ENCODE results near the gene SCGB1D4. TPM values are rescaled to one million over a fixed set of nuclear protein-coding genes. Genes with fewer than 3 reads are reported as not detected.
A peak's percentile ranks its signal among the peaks of the same experiment; 100 is the strongest.
"Not testable (repeated sequence)": the region's sequence is repeated elsewhere in the genome, so short reads cannot be mapped to it uniquely, and the experiment has no call there.

SCGB1D4 gene
- total RNA-seq: not detected
- polyA plus RNA-seq: not detected

GRCh38 chr11:62298975-62299374, at the start of gene SCGB1D4:
Gene SCGB1D4 (minus strand): TSS chr11:62299075. CDS start chr11:62299010, 65 bp downstream.
- ChIA-PET CTCF (ENCODE audit: partially characterized antibody) (interaction anchor here (5.8 kb wide), 1 partner anchor 11 kb away, joined by 34 read pairs; no protein-coding TSS in a partner anchor), POLR2A (ENCODE audit: partially characterized antibody) (no interaction called here)
- H3K4me1 Mint-ChIP-seq: no peaks in the 10 kb centered on the region
- peaks cover 14 to 29% of the 10 kb centered on the region in 2 donors for H3K27me3 Mint-ChIP-seq
- DNase-seq: no peak
- intact Hi-C loops (cut with micrococcal nuclease): no loop called here
- H3K27ac ChIP-seq (ENCODE audit: low read depth, low read length): no peak within 1 kb of the TSS
- H3K36me3 Mint-ChIP-seq: no peaks in the 10 kb centered on the region
- no peaks in the 10 kb centered on the region for H3K9me3 ChIP-seq (ENCODE audit: control insufficient read depth in 1 of 2, low read length in 2 of 2)
- H3K9me3 Mint-ChIP-seq: no peaks in the 10 kb centered on the region
- no peak within 1 kb of the TSS for H3K27ac Mint-ChIP-seq
- H3K4me3 ChIP-seq (ENCODE audit: low read length in 2 of 2): no peak within 1 kb of the TSS
- no peaks in the 10 kb centered on the region for H3K36me3 ChIP-seq (ENCODE audit: insufficient read depth, low read length)
- H3K27me3 ChIP-seq (ENCODE audit: insufficient read depth, low read length): peaks cover 3% of the 10 kb centered on the region
- H3K4me3 Mint-ChIP-seq: no peak within 1 kb of the TSS
- H3K4me1 ChIP-seq (ENCODE audit: insufficient read depth, low read length): no peaks in the 10 kb centered on the region

- ChIA-PET CTCF (ENCODE audit: partially characterized antibody) (no interaction called here), POLR2A (ENCODE audit: partially characterized antibody) (no interaction called here)
- Histone ChIP-seq H3K4me3 (ENCODE audit: low read length in 2 of 2) (no peak overlapping the region), H3K4me1 (ENCODE audit: insufficient read depth, low read length) (no peaks in the 10 kb centered on the region), H3K36me3 (ENCODE audit: insufficient read depth, low read length) (no peaks in the 10 kb centered on the region), H3K27me3 (ENCODE audit: insufficient read depth, low read length) (no peaks in the 10 kb centered on the region), H3K9me3 (ENCODE audit: control insufficient read depth in 1 of 2, low read length in 2 of 2) (no peaks in the 10 kb centered on the region), H3K27ac (ENCODE audit: low read depth, low read length) (no peak overlapping the region)
- Mint-ChIP-seq H3K27ac (peak overlapping the region in 1 of 7 donors; percentile 55), H3K27me3 (no peaks in the 10 kb centered on the region), H3K9me3 (peaks cover 0 to 3% (median 0%) of the 10 kb centered on the region in 8 donors), H3K4me1 (no peaks in the 10 kb centered on the region), H3K36me3 (no peaks in the 10 kb centered on the region), H3K4me3 (no peak overlapping the region)
- DNase-seq: no peak
- intact Hi-C loops (cut with micrococcal nuclease): no loop called here
Measured at GRCh38 chr11:62345861-62346260, 47.0 kb upstream of the SCGB1D4 start.

GRCh38 chr11:62344210-62344609, 45.3 kb upstream of the SCGB1D4 start:
- no peaks in the 10 kb centered on the region for H3K27me3 ChIP-seq (ENCODE audit: insufficient read depth, low read length)
- Mint-ChIP-seq H3K4me1 (peaks cover 0 to 4% (median 0%) of the 10 kb centered on the region in 4 donors), H3K27ac (no peak overlapping the region), H3K27me3 (peaks cover 0 to 3% of the 10 kb centered on the region in 2 donors), H3K36me3 (no peaks in the 10 kb centered on the region), H3K9me3 (peaks cover 0 to 3% (median 0%) of the 10 kb centered on the region in 8 donors), H3K4me3 (no peak overlapping the region)
- no peak for DNase-seq
- H3K4me3 ChIP-seq (ENCODE audit: low read length in 2 of 2): no peak overlapping the region
- ChIA-PET POLR2A (ENCODE audit: partially characterized antibody) (no interaction called here), CTCF (ENCODE audit: partially characterized antibody) (interaction anchor here (1.4 kb wide), 1 partner anchor 36 kb away, joined by 4 read pairs; no protein-coding TSS in a partner anchor)
- H3K36me3 ChIP-seq (ENCODE audit: insufficient read depth, low read length): no peaks in the 10 kb centered on the region
- H3K27ac ChIP-seq (ENCODE audit: low read depth, low read length): no peak overlapping the region
- H3K4me1 ChIP-seq (ENCODE audit: insufficient read depth, low read length): no peaks in the 10 kb centered on the region
- no peaks in the 10 kb centered on the region for H3K9me3 ChIP-seq (ENCODE audit: control insufficient read depth in 1 of 2, low read length in 2 of 2)
- intact Hi-C loops (cut with micrococcal nuclease): no loop called here

- H3K27me3 ChIP-seq (ENCODE audit: insufficient read depth, low read length); H3K9me3 Mint-ChIP-seq; H3K4me3 ChIP-seq (ENCODE audit: low read length in 2 of 2); H3K4me3 Mint-ChIP-seq; H3K36me3 Mint-ChIP-seq; H3K4me1 Mint-ChIP-seq; POLR2A ChIA-PET (ENCODE audit: partially characterized antibody); H3K4me1 ChIP-seq (ENCODE audit: insufficient read depth, low read length); H3K9me3 ChIP-seq (ENCODE audit: control insufficient read depth in 1 of 2, low read length in 2 of 2); H3K27ac ChIP-seq (ENCODE audit: low read depth, low read length); H3K36me3 ChIP-seq (ENCODE audit: insufficient read depth, low read length); H3K27me3 Mint-ChIP-seq; H3K27ac Mint-ChIP-seq; intact Hi-C loops (cut with micrococcal nuclease); DNase-seq: not testable (repeated sequence)
- CTCF ChIA-PET (ENCODE audit: partially characterized antibody): interaction anchor here (0.6 to 4.8 kb wide), 2 partner anchors 33 to 1724 kb away, joined by 3 to 50 read pairs; no protein-coding TSS in a partner anchor
Measured at GRCh38 chr11:62343646-62344190, 44.8 kb upstream of the SCGB1D4 start.

- Mint-ChIP-seq H3K27ac (no peak overlapping the region), H3K27me3 (peaks cover 3 to 4% of the 10 kb centered on the region in 2 donors), H3K9me3 (peaks cover 0 to 4% (median 0%) of the 10 kb centered on the region in 8 donors), H3K36me3 (no peaks in the 10 kb centered on the region), H3K4me3 (peak overlapping the region in 1 of 8 donors; percentile 45), H3K4me1 (peaks cover 3 to 15% (median 6%) of the 10 kb centered on the region in 4 donors)
- no peak for DNase-seq
- ChIA-PET POLR2A (ENCODE audit: partially characterized antibody) (no interaction called here), CTCF (ENCODE audit: partially characterized antibody) (interaction anchor here (0.7 to 4.8 kb wide), 5 partner anchors 8 to 44 kb away, joined by 3 to 50 read pairs (median 4); no protein-coding TSS in a partner anchor)
- Histone ChIP-seq H3K36me3 (ENCODE audit: insufficient read depth, low read length) (no peaks in the 10 kb centered on the region), H3K4me3 (ENCODE audit: low read length in 2 of 2) (no peak overlapping the region), H3K9me3 (ENCODE audit: control insufficient read depth in 1 of 2, low read length in 2 of 2) (no peaks in the 10 kb centered on the region), H3K4me1 (ENCODE audit: insufficient read depth, low read length) (peaks cover 12% of the 10 kb centered on the region), H3K27me3 (ENCODE audit: insufficient read depth, low read length) (no peaks in the 10 kb centered on the region), H3K27ac (ENCODE audit: low read depth, low read length) (no peak overlapping the region)
- intact Hi-C loops (cut with micrococcal nuclease): no loop called here
Measured at GRCh38 chr11:62341588-62341987, 42.7 kb upstream of the SCGB1D4 start.

GRCh38 chr11:62340269-62340901, 41.5 kb upstream of the SCGB1D4 start:
- H3K27ac ChIP-seq (ENCODE audit: low read depth, low read length): no peak overlapping the region
- CTCF ChIA-PET (ENCODE audit: partially characterized antibody): interaction anchor here (0.6 to 4.8 kb wide), 15 partner anchors 9 to 242 kb away, joined by 3 to 50 read pairs (median 4); no protein-coding TSS in a partner anchor

GRCh38 chr11:62338218-62338617, 39.3 kb upstream of the SCGB1D4 start:
- peaks cover 9 to 16% of the 10 kb centered on the region in 2 donors for H3K27me3 Mint-ChIP-seq
- intact Hi-C loops (cut with micrococcal nuclease): no loop called here
- DNase-seq: no peak
- Histone ChIP-seq H3K4me3 (ENCODE audit: low read length in 2 of 2) (peak overlapping the region in 1 of 2 donors; percentile 54), H3K27ac (ENCODE audit: low read depth, low read length) (no peak overlapping the region), H3K4me1 (ENCODE audit: insufficient read depth, low read length) (peaks cover 12% of the 10 kb centered on the region), H3K9me3 (ENCODE audit: control insufficient read depth in 1 of 2, low read length in 2 of 2) (no peaks in the 10 kb centered on the region), H3K36me3 (ENCODE audit: insufficient read depth, low read length) (no peaks in the 10 kb centered on the region), H3K27me3 (ENCODE audit: insufficient read depth, low read length) (peaks cover 4% of the 10 kb centered on the region)
- H3K4me3 Mint-ChIP-seq: peak overlapping the region; percentile 85 to 94 (median 88)
- H3K27ac Mint-ChIP-seq: peak overlapping the region in 4 of 7 donors; percentile 16 to 86 (median 67)
- H3K36me3 Mint-ChIP-seq: no peaks in the 10 kb centered on the region
- H3K4me1 Mint-ChIP-seq: peaks cover 5 to 15% (median 11%) of the 10 kb centered on the region in 4 donors
- peaks cover 0 to 2% (median 0%) of the 10 kb centered on the region in 8 donors for H3K9me3 Mint-ChIP-seq
- ChIA-PET POLR2A (ENCODE audit: partially characterized antibody) (interaction anchor here (0.8 to 1.3 kb wide), 3 partner anchors 33 to 1344 kb away, joined by 3 read pairs; partner anchors contain the start of gene RTN3), CTCF (ENCODE audit: partially characterized antibody) (interaction anchor here (0.7 to 2.6 kb wide), 9 partner anchors 9 to 84 kb away, joined by 3 to 13 read pairs (median 3); no protein-coding TSS in a partner anchor)

More at GRCh38 chr11:62340269-62340901, 41.5 kb upstream of the SCGB1D4 start:
- H3K4me3 Mint-ChIP-seq: no peak overlapping the region
- Histone ChIP-seq H3K4me3 (ENCODE audit: low read length in 2 of 2) (no peak overlapping the region), H3K9me3 (ENCODE audit: control insufficient read depth in 1 of 2, low read length in 2 of 2) (no peaks in the 10 kb centered on the region), H3K27me3 (ENCODE audit: insufficient read depth, low read length) (no peaks in the 10 kb centered on the region), H3K36me3 (ENCODE audit: insufficient read depth, low read length) (no peaks in the 10 kb centered on the region), H3K4me1 (ENCODE audit: insufficient read depth, low read length) (peaks cover 12% of the 10 kb centered on the region)
- peaks cover 8 to 12% of the 10 kb centered on the region in 2 donors for H3K27me3 Mint-ChIP-seq
- peaks cover 0 to 2% (median 0%) of the 10 kb centered on the region in 8 donors for H3K9me3 Mint-ChIP-seq
- H3K36me3 Mint-ChIP-seq: no peaks in the 10 kb centered on the region
- DNase-seq: peak in 4 of 5 donors; percentile 42 to 48 (median 44)
- H3K4me1 Mint-ChIP-seq: peaks cover 5 to 15% (median 11%) of the 10 kb centered on the region in 4 donors
- POLR2A ChIA-PET (ENCODE audit: partially characterized antibody): interaction anchor here (0.7 to 0.8 kb wide), 2 partner anchors 31 to 373 kb away, joined by 3 to 4 read pairs; partner anchors contain the start of gene FTH1
- no peak overlapping the region for H3K27ac Mint-ChIP-seq
- intact Hi-C loops (cut with micrococcal nuclease): loop anchor here (1.0 kb wide), 1 partner anchor 38 kb away; no protein-coding TSS in a partner anchor

Measured in CD4-positive, alpha-beta memory T cell (primary cell).